ENCODE data around the gene SPOUT1.

SPOUT1 gene

GRCh38 chr9:128771094-128771721 lies 58.4 kb downstream of the SPOUT1 start:
- DNase-seq, result no peak

- DNase-seq, result no peak
Observed at GRCh38 chr9:128770286-128771030, 59.1 kb downstream of the SPOUT1 start.

Data from NCI-H1092 treated with DMSO at 0.1 percent for 48 hours (cell line).